ENCODE results near the gene SYNCRIP.
"Not testable (repeated sequence)": the region's sequence is repeated elsewhere in the genome, so short reads cannot be mapped to it uniquely, and the experiment has no call there.

The SYNCRIP gene

DNA sequence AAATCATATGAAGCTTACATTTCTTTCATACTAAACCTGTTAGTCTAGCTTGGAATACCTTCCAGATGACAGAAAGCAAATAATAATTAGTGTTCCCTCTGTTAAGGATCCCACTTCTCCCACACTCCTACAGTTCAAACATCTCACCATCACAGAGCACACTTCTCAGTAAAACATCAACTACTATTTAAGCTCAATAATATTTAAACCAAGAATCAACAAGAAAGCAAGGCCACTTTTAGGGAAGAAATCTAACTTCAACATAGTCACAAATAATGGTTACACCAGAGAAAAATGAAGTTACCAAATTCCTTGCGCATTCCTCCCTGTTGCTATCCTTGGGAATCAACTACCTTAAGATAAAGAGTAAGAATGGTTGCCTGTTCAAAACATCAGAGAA is 50.7 kb downstream of the SYNCRIP start:
- Histone ChIP-seq H3K36me3 (ENCODE audit: insufficient read depth, insufficient read length, low read length) (no peaks in the 10 kb centered on the region), H3K4me1 (ENCODE audit: insufficient read depth, insufficient read length) (no peaks in the 10 kb centered on the region), H3K9ac (ENCODE audit: insufficient read length, low read depth) (no peak overlapping the region), H3K9me3 (ENCODE audit: insufficient read depth, low read length) (no peaks in the 10 kb centered on the region), H3K4me3 (ENCODE audit: insufficient read length, low read depth) (no peak overlapping the region), H3K27me3 (ENCODE audit: insufficient read depth, insufficient read length) (peaks cover 15% of the 10 kb centered on the region)
- TF ChIP-seq ZNF274 (IDR thresholded peaks at IDR 0.05; ENCODE audit: low read depth, low read length) (no peak), YY1 (IDR thresholded peaks at IDR 0.05; ENCODE audit: insufficient read depth, insufficient read length) (no peak), SUZ12 (IDR thresholded peaks at IDR 0.05; ENCODE audit: extremely low read depth, insufficient read depth, insufficient read length) (no peak)
- no peak for DNase-seq (ENCODE audit: low read depth, low spot score)

GRCh38 chr6:85591207-85591606 is 51.5 kb downstream of the SYNCRIP start:
- H3K4me3 ChIP-seq (ENCODE audit: insufficient read length, low read depth), result no peak overlapping the region
- no peaks in the 10 kb centered on the region for H3K4me1 ChIP-seq (ENCODE audit: insufficient read depth, insufficient read length)
- TF ChIP-seq ZNF274 (IDR thresholded peaks at IDR 0.05; ENCODE audit: low read depth, low read length) (no peak), SUZ12 (IDR thresholded peaks at IDR 0.05; ENCODE audit: extremely low read depth, insufficient read depth, insufficient read length) (no peak), YY1 (IDR thresholded peaks at IDR 0.05; ENCODE audit: insufficient read depth, insufficient read length) (no peak)
- H3K9me3 ChIP-seq (ENCODE audit: insufficient read depth, low read length), result no peaks in the 10 kb centered on the region
- no peak overlapping the region for H3K9ac ChIP-seq (ENCODE audit: insufficient read length, low read depth)
- H3K36me3 ChIP-seq (ENCODE audit: insufficient read depth, insufficient read length, low read length), result no peaks in the 10 kb centered on the region
- DNase-seq (ENCODE audit: low read depth, low spot score), result no peak
- peaks cover 15% of the 10 kb centered on the region for H3K27me3 ChIP-seq (ENCODE audit: insufficient read depth, insufficient read length)

GRCh38 chr6:85585741-85586140 is 56.9 kb downstream of the SYNCRIP start:
- DNase-seq (ENCODE audit: low read depth, low spot score), result no peak
- H3K36me3 ChIP-seq (ENCODE audit: insufficient read depth, insufficient read length, low read length), result no peaks in the 10 kb centered on the region
- no peak overlapping the region for H3K9ac ChIP-seq (ENCODE audit: insufficient read length, low read depth)
- H3K4me3 ChIP-seq (ENCODE audit: insufficient read length, low read depth), result no peak overlapping the region
- TF ChIP-seq SUZ12 (IDR thresholded peaks at IDR 0.05; ENCODE audit: extremely low read depth, insufficient read depth, insufficient read length) (no peak), ZNF274 (IDR thresholded peaks at IDR 0.05; ENCODE audit: low read depth, low read length) (no peak), YY1 (IDR thresholded peaks at IDR 0.05; ENCODE audit: insufficient read depth, insufficient read length) (no peak)
- no peaks in the 10 kb centered on the region for H3K27me3 ChIP-seq (ENCODE audit: insufficient read depth, insufficient read length)
- no peaks in the 10 kb centered on the region for H3K4me1 ChIP-seq (ENCODE audit: insufficient read depth, insufficient read length)
- peaks cover 9% of the 10 kb centered on the region; the same call in 1 of the 2 replicates for H3K9me3 ChIP-seq (ENCODE audit: insufficient read depth, low read length)

DNA sequence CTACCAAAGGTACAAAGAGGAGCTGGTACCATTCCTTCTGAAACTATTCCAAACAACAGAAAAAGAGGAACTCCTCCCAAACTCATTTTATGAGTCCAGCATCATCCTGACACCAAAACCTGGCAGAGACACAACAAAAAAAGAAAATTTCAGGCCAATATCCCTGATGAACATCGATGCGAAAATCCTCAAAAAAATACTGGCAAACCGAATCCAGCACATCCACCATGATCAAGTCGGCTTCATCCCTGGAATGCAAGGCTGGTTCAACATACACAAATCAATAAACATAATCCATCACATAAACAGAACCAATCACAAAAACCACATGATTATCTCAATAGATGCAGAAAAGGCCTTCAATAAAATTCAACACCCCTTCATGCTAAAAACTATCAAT is 59.9 kb downstream of the SYNCRIP start:
- H3K4me1 ChIP-seq (ENCODE audit: insufficient read depth, insufficient read length); H3K36me3 ChIP-seq (ENCODE audit: insufficient read depth, insufficient read length, low read length); H3K9me3 ChIP-seq (ENCODE audit: insufficient read depth, low read length); H3K4me3 ChIP-seq (ENCODE audit: insufficient read length, low read depth); H3K9ac ChIP-seq (ENCODE audit: insufficient read length, low read depth); DNase-seq (ENCODE audit: low read depth, low spot score); H3K27me3 ChIP-seq (ENCODE audit: insufficient read depth, insufficient read length): not testable (repeated sequence)

DNA sequence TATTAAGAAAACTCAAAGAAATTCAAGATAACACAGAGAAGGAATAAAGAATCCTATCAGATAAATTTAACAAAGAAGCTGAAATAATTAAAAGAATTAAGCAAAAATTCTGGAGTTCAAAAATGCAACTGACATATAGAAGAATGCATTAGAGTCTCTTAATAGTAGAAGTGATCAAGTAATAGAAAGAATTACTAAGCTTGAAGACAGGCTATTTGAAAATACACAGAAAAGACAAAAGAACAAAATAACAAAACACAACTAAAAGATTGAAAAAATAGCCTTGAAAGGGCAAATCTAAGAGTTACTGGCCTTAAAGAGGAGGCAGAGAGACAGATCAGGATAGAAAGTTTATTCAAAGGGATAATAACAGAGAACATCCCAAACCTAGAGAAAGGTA is 61.1 kb downstream of the SYNCRIP start:
- Histone ChIP-seq H3K36me3 (ENCODE audit: insufficient read depth, insufficient read length, low read length) (peaks cover 4% of the 10 kb centered on the region), H3K4me1 (ENCODE audit: insufficient read depth, insufficient read length) (no peaks in the 10 kb centered on the region), H3K4me3 (ENCODE audit: insufficient read length, low read depth) (no peak overlapping the region), H3K9me3 (ENCODE audit: insufficient read depth, low read length) (peaks cover 9% of the 10 kb centered on the region; the same call in 1 of the 2 replicates), H3K27me3 (ENCODE audit: insufficient read depth, insufficient read length) (no peaks in the 10 kb centered on the region), H3K9ac (ENCODE audit: insufficient read length, low read depth) (no peak overlapping the region)
- TF ChIP-seq YY1 (IDR thresholded peaks at IDR 0.05; ENCODE audit: insufficient read depth, insufficient read length) (no peak), ZNF274 (IDR thresholded peaks at IDR 0.05; ENCODE audit: low read depth, low read length) (no peak), SUZ12 (IDR thresholded peaks at IDR 0.05; ENCODE audit: extremely low read depth, insufficient read depth, insufficient read length) (no peak)
- no peak for DNase-seq (ENCODE audit: low read depth, low spot score)

DNA sequence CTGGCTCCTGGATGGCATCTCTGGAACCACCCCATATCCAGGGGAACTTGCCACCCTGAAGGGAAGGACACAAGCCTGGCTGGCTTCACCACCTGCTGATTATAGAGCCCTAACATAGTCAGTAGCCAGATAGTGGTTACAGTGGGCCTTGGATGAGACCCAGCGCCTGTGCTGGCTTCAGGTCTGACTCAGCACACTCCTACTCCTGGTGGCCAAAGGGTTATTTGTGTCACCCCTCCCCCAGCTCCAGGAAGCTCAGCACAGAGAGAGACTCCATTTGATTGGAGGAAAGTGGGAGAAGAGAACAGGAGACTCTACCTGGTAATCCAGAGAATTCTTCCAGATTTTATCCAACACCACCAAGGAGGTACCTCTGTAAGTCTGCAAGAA is 61.8 kb downstream of the SYNCRIP start:
- H3K9me3 ChIP-seq (ENCODE audit: insufficient read depth, low read length), result peaks cover 9% of the 10 kb centered on the region; the same call in 1 of the 2 replicates
- H3K9ac ChIP-seq (ENCODE audit: insufficient read length, low read depth), result no peak overlapping the region
- peaks cover 4% of the 10 kb centered on the region for H3K36me3 ChIP-seq (ENCODE audit: insufficient read depth, insufficient read length, low read length)
- no peak for DNase-seq (ENCODE audit: low read depth, low spot score)
- no peaks in the 10 kb centered on the region for H3K4me1 ChIP-seq (ENCODE audit: insufficient read depth, insufficient read length)
- no peaks in the 10 kb centered on the region for H3K27me3 ChIP-seq (ENCODE audit: insufficient read depth, insufficient read length)
- TF ChIP-seq ZNF274 (IDR thresholded peaks at IDR 0.05; ENCODE audit: low read depth, low read length) (no peak), SUZ12 (IDR thresholded peaks at IDR 0.05; ENCODE audit: extremely low read depth, insufficient read depth, insufficient read length) (no peak), YY1 (IDR thresholded peaks at IDR 0.05; ENCODE audit: insufficient read depth, insufficient read length) (no peak)
- H3K4me3 ChIP-seq (ENCODE audit: insufficient read length, low read depth), result no peak overlapping the region

DNA sequence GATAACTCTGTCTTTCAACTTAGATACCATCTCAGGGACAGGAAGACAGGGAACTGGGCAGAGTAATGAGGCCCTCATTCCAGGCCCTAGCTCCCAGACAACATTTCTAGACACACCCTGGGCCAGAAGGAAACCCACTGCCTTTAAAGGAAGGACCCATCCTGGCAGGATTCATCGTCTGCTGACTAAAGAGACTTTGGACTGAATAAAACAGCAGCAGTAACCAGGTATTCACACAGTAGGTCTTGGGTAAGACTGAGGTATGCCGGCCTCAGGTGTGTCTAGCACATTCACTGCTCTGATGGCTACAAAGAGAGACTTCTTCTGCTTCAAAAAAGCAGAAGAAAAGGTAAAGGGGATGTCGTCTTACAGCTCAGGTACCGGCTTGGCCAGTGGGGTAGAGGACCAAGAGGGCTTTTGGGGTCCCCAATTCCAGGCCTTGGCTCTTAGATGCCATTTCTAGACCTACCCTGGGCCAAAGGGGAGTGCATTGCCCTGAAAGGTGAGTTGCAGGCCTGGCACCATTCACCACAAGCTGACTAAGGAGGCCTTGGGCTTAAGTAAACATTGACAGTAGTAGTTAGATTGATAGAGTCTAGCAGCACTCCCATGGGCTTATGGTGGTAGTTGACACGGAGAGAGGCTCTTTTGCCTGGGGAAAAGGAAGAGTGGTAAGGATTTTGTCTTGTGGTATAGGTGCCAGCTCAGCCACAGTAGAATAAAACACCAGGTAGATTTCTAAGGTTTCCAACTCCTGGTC is 62.4 kb downstream of the SYNCRIP start:
- Histone ChIP-seq H3K4me1 (ENCODE audit: insufficient read depth, insufficient read length) (no peaks in the 10 kb centered on the region), H3K36me3 (ENCODE audit: insufficient read depth, insufficient read length, low read length) (peaks cover 4% of the 10 kb centered on the region), H3K27me3 (ENCODE audit: insufficient read depth, insufficient read length) (no peaks in the 10 kb centered on the region), H3K9ac (ENCODE audit: insufficient read length, low read depth) (no peak overlapping the region), H3K9me3 (ENCODE audit: insufficient read depth, low read length) (peaks cover 9% of the 10 kb centered on the region; the same call in 1 of the 2 replicates), H3K4me3 (ENCODE audit: insufficient read length, low read depth) (no peak overlapping the region)
- DNase-seq (ENCODE audit: low read depth, low spot score), result no peak
- TF ChIP-seq YY1 (IDR thresholded peaks at IDR 0.05; ENCODE audit: insufficient read depth, insufficient read length), result no peak
- no peak for TF ChIP-seq SUZ12 (IDR thresholded peaks at IDR 0.05; ENCODE audit: extremely low read depth, insufficient read depth, insufficient read length)
- TF ChIP-seq ZNF274 (IDR thresholded peaks at IDR 0.05; ENCODE audit: low read depth, low read length), result no peak

Measured in NT2/D1 (cell line).